Gastroesophageal sphincter (tissue), 4 donors: ENCODE measurements around the gene GAS2L1. TPM values are rescaled to one million over a fixed set of nuclear protein-coding genes. Genes with fewer than 3 reads are reported as not detected.
A peak's percentile ranks its signal among the peaks of the same experiment; 100 is the strongest.

Source experiments
- ATAC-seq: fragments of 150-250 bp; one replicate; pipeline ENCODE4 v1.9.1; 2016; ENCODE audit warnings: mild to moderate bottlenecking, moderate library complexity
- H3K27ac ChIP-seq, 4 donors: fragments of 200-600 bp; sonication (generic) in 3 of 4; 1 replicate in 3 of 4; 2 replicates in 1 of 4; pipeline ENCODE4 v1.5.1; 2016 to 2019
- H3K27me3 ChIP-seq: fragments of 200-600 bp; sonication (generic); one replicate; pipeline ENCODE4 v1.5.1; 2019
- H3K36me3 ChIP-seq, 2 donors: fragments of 200-600 bp; sonication (generic); one replicate each; pipeline ENCODE4 v1.5.1; 2019; ENCODE audit warnings: control low read depth in 1 of 2
- H3K4me1 ChIP-seq, 3 donors: fragments of 200-600 bp; sonication (generic); 1 replicate in 2 of 3; 2 replicates in 1 of 3; pipeline ENCODE4 v1.5.1; 2016 to 2019; ENCODE audit warnings: control low read depth in 2 of 3
- H3K4me3 ChIP-seq, 2 donors: fragments of 200-600 bp; sonication (generic); one replicate each; pipeline ENCODE4 v1.5.1; 2019; ENCODE audit warnings: mild to moderate bottlenecking in 1 of 2, moderate library complexity in 1 of 2
- H3K9me3 ChIP-seq, 3 donors: fragments of 200-600 bp; sonication (generic); one replicate each; pipeline ENCODE4 v1.5.1; 2017 to 2019; ENCODE audit warnings: control low read depth in 2 of 3
- CTCF ChIP-seq, 4 experiments: fragments of 200-600 bp in 2 of 4; fragments of 450-650 bp in 2 of 4; sonication (generic) in 1 of 4; IDR thresholded peaks; one replicate each; pipeline ENCODE4 v1.5.1; 2017 to 2019; ENCODE audit warnings: antibody characterized with exemption in 4 of 4, mild to moderate bottlenecking in 2 of 4, moderate library complexity in 2 of 4
- EP300 ChIP-seq: sonication (generic); formaldehyde crosslinking; IDR thresholded peaks from one replicate; pipeline ENCODE4 v1.6.1; 2017; ENCODE audit warnings: antibody characterized with exemption, mild to moderate bottlenecking
- WGBS, 2 donors: methylation state at CpG; one replicate each; pipeline ENCODE4 v1.1.5; 2018; ENCODE audit warnings: low coverage in 1 of 2; 5-methylcytosine and 5-hydroxymethylcytosine counted together
- small RNA-seq, 4 donors: library from RNA; depleted of rRNA; stranded (forward); fragments of <200 nt; gene quantifications; one replicate each; pipeline ENCODE3, GENCODE V24; 2016
- total RNA-seq, 4 donors: library from RNA; depleted of rRNA; stranded (reverse); fragments of >200 nt; gene quantifications; one replicate each; pipeline ENCODE4 v1.1.0, GENCODE V29; 2016

GAS2L1 gene
- total RNA-seq, 4 donors from 2014 or later = 17.8 to 65.5 (median 36.8) TPM

GRCh38 chr22:29359469-29359868 is 53.0 kb downstream of the GAS2L1 start:
- H3K36me3 ChIP-seq = peaks cover 0 to 67% of the 10 kb centered on the region in 2 donors
- ATAC-seq = peak; percentile 78
- 28% methylated on average over 7 of the region's 9 CpGs; no CpG with 5 or more reads in 1 of the 2 donors for WGBS, 2 donors
- H3K4me1 ChIP-seq = peaks cover 0 to 21% (median 3%) of the 10 kb centered on the region in 3 donors
- H3K4me3 ChIP-seq = no peak overlapping the region
- peak in 3 of 4 experiments; percentile 66 to 79 (median 76) for TF ChIP-seq CTCF (IDR thresholded peaks at IDR 0.05)
- TF ChIP-seq EP300 = no peak
- H3K9me3 ChIP-seq = no peaks in the 10 kb centered on the region
- no peak overlapping the region for H3K27ac ChIP-seq
- H3K27me3 ChIP-seq = no peaks in the 10 kb centered on the region

Small RNA genes within 50 kb of the gene (small RNA-seq; reads per million reads assigned to genes)
- 0 reads per million in 4 donors for gene MIR3653

Other genes starting within 250 kb of the GAS2L1 start
- not detected for gene C22orf31, start 244.8 kb upstream of the GAS2L1 start, total RNA-seq
- 10 to 100 TPM in 2 of 4 donors, 1 to 10 TPM in 2; 7.5 to 17.4 (median 10.8) TPM for gene KREMEN1, start 233.6 kb upstream of the GAS2L1 start, total RNA-seq
- gene EMID1, start 100.8 kb upstream of the GAS2L1 start, total RNA-seq = 1 to 10 TPM in 2 of 4 donors, under 1 TPM in 2; 0.15 to 1.5 (median 0.69) TPM
- gene RHBDD3, start 38.7 kb upstream of the GAS2L1 start, total RNA-seq = 10 to 100 TPM in 3 of 4 donors, 1 to 10 TPM in 1; 7.2 to 27.7 (median 19.6) TPM
- gene EWSR1, start 38.4 kb upstream of the GAS2L1 start, total RNA-seq = 100 to 1,000 TPM; 169 to 209 (median 204) TPM
- gene RASL10A, start 9.0 kb downstream of the GAS2L1 start, total RNA-seq = under 1 TPM in 3 of 4 donors, not detected in 1; 0.40 to 0.73 (median 0.72) TPM
- 10 to 100 TPM; 50.9 to 74.1 (median 55.8) TPM for gene AP1B1, start 81.9 kb downstream of the GAS2L1 start, total RNA-seq
- not detected for gene RFPL1, start 131.9 kb downstream of the GAS2L1 start, total RNA-seq
- 1 to 10 TPM in 2 of 4 donors, under 1 TPM in 2; 0.62 to 1.3 (median 1.1) TPM for gene NEFH, start 173.6 kb downstream of the GAS2L1 start, total RNA-seq
- gene THOC5, start 247.1 kb downstream of the GAS2L1 start, total RNA-seq = 10 to 100 TPM; 46.0 to 91.4 (median 58.2) TPM